ENCODE results near the gene PREB. TPM values are rescaled to one million over a fixed set of nuclear protein-coding genes. Genes with fewer than 3 reads are reported as not detected.

The PREB gene
- total and polyA plus RNA-seq, 8 donors, result 14.2 to 107 (median 41.0) TPM

GRCh38 chr2:27150639-27151230 is 16.3 kb upstream of the PREB start:
- peaks cover 0 to 23% (median 0%) of the 10 kb centered on the region in 3 donors for H3K27me3 ChIP-seq
- no peak for DNase-seq
- WGBS, 5 donors, result 79 to 89% (median 87%) methylated on average over 5 to 8 of the region's 8 CpGs
- H3K27ac ChIP-seq, result no peak overlapping the region
- TF ChIP-seq, protein P1, sequence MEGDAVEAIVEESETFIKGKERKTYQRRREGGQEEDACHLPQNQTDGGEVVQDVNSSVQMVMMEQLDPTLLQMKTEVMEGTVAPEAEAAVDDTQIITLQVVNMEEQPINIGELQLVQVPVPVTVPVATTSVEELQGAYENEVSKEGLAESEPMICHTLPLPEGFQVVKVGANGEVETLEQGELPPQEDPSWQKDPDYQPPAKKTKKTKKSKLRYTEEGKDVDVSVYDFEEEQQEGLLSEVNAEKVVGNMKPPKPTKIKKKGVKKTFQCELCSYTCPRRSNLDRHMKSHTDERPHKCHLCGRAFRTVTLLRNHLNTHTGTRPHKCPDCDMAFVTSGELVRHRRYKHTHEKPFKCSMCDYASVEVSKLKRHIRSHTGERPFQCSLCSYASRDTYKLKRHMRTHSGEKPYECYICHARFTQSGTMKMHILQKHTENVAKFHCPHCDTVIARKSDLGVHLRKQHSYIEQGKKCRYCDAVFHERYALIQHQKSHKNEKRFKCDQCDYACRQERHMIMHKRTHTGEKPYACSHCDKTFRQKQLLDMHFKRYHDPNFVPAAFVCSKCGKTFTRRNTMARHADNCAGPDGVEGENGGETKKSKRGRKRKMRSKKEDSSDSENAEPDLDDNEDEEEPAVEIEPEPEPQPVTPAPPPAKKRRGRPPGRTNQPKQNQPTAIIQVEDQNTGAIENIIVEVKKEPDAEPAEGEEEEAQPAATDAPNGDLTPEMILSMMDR (IDR thresholded peaks at IDR 0.05), result no peak
- TF ChIP-seq POLR2A (IDR thresholded peaks at IDR 0.05) (no peak), EP300 (IDR thresholded peaks at IDR 0.05) (no peak), POLR2AphosphoS5 (IDR thresholded peaks at IDR 0.05) (no peak)
- intact Hi-C loops (cut with DNase I; ENCODE audit: low total_unique reads), result no loop called here
- no peaks in the 10 kb centered on the region for H3K9me3 ChIP-seq
- H3K4me1 ChIP-seq, result no peaks in the 10 kb centered on the region
- no peak overlapping the region for H3K4me3 ChIP-seq
- no peaks in the 10 kb centered on the region for H3K36me3 ChIP-seq

DNA sequence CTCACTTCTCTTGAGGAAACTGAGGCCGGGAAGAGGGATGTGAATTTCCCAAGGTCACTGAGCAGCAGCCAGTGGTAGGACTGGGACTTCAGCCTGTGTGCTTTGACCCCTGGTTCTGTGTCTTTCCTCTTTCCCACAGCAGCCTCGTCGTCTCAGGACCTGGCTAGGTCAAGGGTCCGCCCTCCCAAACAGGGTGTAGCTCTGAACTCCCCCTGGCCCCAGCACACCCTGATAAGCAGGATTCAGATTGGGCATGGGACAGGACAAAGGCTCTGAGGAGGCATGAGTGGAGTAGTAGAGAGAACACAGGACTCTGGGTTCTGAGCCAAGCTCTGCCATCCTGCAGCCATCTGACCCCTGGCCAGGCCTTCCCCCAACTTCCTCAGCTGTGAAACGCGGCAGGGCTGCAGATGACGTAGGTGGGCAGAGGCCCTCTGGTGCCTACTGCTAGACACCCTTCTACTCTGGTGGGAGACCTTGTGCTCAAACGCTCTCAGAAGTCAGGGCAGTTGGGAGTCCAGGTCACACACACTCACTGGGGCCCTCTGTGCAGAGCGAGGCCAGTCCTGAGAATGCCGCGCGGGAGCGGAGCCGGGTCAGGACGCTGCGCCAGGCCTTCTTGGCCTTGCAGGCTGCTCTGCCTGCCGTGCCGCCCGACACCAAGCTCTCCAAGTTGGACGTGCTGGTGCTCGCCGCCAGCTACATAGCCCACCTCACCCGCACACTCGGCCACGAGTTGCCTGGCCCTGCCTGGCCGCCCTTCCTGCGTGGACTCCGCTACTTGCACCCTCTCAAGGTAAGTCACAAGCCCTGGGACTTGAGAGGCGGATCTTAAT is 15.4 kb upstream of the PREB start:
- Histone ChIP-seq H3K4me3 (no peak overlapping the region), H3K9me3 (no peaks in the 10 kb centered on the region), H3K27me3 (peaks cover 0 to 23% (median 0%) of the 10 kb centered on the region in 3 donors), H3K36me3 (no peaks in the 10 kb centered on the region), H3K4me1 (no peaks in the 10 kb centered on the region), H3K27ac (no peak overlapping the region)
- intact Hi-C loops (cut with DNase I; ENCODE audit: low total_unique reads), result no loop called here
- WGBS, 5 donors, result 85 to 95% (median 87%) methylated on average over 28 to 29 of the region's 29 CpGs
- TF ChIP-seq, protein P1 (IDR thresholded peaks at IDR 0.05), result no peak
- no peak for TF ChIP-seq POLR2AphosphoS5 (IDR thresholded peaks at IDR 0.05)
- TF ChIP-seq EP300 (IDR thresholded peaks at IDR 0.05), result no peak
- TF ChIP-seq POLR2A (IDR thresholded peaks at IDR 0.05), result no peak
- DNase-seq, result no peak

DNA sequence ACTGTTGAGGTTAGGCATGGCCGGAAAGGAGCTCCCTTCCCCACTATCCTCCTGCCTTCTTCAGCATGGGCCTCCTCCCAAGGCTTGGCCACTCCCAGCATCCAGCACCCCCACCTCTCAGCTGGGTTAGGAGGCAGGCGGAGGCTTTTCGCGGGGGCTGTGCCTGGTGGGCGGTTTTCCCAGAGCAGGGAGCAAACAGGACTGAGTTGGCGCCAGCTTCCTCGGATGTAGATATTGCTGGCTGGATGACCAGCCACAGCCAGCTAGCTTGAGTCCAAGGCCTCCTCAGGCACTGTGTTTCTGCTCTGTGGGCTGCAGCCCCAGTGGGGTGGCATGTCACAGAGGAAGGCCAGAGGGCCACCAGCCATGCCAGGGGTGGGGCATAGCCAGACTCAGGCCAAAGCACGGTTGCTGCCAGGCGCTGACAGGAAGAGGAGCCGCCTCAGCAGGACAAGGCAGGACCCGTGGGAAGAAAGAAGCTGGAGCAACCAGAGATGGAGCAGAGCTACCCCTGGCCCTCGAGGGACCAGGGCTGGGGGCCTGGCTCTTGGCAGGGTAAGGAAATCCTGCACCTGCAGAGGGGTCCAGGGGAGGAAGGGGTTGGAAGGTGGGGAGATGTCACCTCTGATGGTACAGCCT is 14.5 kb upstream of the PREB start, which contains the start of gene TCF23:
TCF23 (plus strand) TSS at position 204 of the 639 bp plus-strand sequence; CDS start at position 334, 130 bp downstream.
- Histone ChIP-seq H3K4me1 (no peaks in the 10 kb centered on the region), H3K27ac (no peak within 1 kb of the TSS), H3K36me3 (no peaks in the 10 kb centered on the region), H3K9me3 (no peaks in the 10 kb centered on the region), H3K4me3 (no peak within 1 kb of the TSS), H3K27me3 (peaks cover 0 to 23% (median 0%) of the 10 kb centered on the region in 3 donors)
- 60 to 68% (median 65%) methylated on average over 5 to 12 of the region's 12 CpGs for WGBS, 5 donors
- DNase-seq, result peak in 1 of 2 donors; percentile 76
- TF ChIP-seq EP300 (IDR thresholded peaks at IDR 0.05) (no peak), POLR2A (IDR thresholded peaks at IDR 0.05) (no peak), POLR2AphosphoS5 (IDR thresholded peaks at IDR 0.05) (no peak)
- TF ChIP-seq, protein P1 (IDR thresholded peaks at IDR 0.05), result no peak
- intact Hi-C loops (cut with DNase I; ENCODE audit: low total_unique reads), result no loop called here

DNA sequence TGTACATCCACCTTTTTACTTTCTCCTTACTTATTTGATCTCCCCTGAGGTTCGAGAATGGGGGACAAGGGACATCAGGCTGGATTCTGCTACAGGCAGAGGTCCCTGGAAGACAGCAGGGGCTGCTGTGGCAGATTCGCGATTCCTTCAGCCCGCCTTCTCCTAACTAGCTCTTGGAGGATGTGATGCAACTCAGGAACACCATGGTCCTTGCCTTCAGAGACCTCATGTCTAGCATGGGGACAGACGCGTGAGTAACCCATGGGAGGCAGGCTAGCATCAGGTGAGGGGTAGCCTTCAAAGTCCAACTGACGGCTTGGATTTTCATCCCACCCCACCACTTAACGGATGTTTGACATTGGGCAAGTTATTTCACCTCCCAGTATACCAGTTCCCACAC is 13.5 kb upstream of the PREB start:
- H3K36me3 ChIP-seq, result no peaks in the 10 kb centered on the region
- TF ChIP-seq, protein P1 (IDR thresholded peaks at IDR 0.05), result no peak
- no peak for TF ChIP-seq POLR2A (IDR thresholded peaks at IDR 0.05)
- no peak for TF ChIP-seq EP300 (IDR thresholded peaks at IDR 0.05)
- no peak for TF ChIP-seq POLR2AphosphoS5 (IDR thresholded peaks at IDR 0.05)
- H3K9me3 ChIP-seq, result no peaks in the 10 kb centered on the region
- DNase-seq, result no peak
- WGBS, 5 donors, result 85 to 92% (median 91%) methylated on average over 8 of the region's 8 CpGs
- intact Hi-C loops (cut with DNase I; ENCODE audit: low total_unique reads), result no loop called here
- peaks cover 0 to 23% (median 0%) of the 10 kb centered on the region in 3 donors for H3K27me3 ChIP-seq
- H3K4me3 ChIP-seq, result no peak overlapping the region
- no peaks in the 10 kb centered on the region for H3K4me1 ChIP-seq
- H3K27ac ChIP-seq, result no peak overlapping the region

Data from stomach (tissue), 9 donors.